Endothelial cell of coronary artery (primary cell): ENCODE measurements around the gene HAO1. TPM values are rescaled to one million over a fixed set of nuclear protein-coding genes. Genes with fewer than 3 reads are reported as not detected.

Experiments
- total RNA-seq: library from RNA; depleted of rRNA; stranded (reverse); fragments of >200 nt; gene quantifications from 2 replicates; pipeline ENCODE4 v1.2.3, GENCODE V29; 2014

HAO1 gene
- total RNA-seq, result not detected in 2 replicates

DNA sequence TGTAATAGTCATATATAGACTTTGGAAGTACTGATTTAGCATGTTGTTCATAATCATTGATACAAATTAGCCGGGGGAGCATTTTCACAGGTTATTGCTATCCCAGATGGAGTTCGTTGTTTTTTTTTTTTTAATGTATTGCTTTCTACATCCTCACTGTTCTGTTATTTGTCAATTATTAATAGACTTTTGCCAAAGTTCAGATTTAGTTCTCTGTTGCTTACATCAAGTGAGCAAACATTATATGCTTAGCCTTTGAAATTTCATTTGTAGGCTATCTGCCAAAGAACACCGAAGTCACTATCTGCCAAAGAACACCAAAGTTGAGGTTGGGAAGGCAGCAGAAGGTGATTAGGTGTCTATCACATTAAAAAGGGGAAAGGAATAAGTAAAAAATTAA lies at the start of gene HAO1:
HAO1 (minus strand) TSS at position 118 of the 400 bp plus-strand sequence; CDS start at position 82, 36 bp downstream.

Other genes with a start within 250 kb of the HAO1 start
- gene TMX4, start 79.3 kb upstream of the HAO1 start, total RNA-seq, result 10.7 and 12.7 TPM in 2 replicates
- 15.1 and 16.5 TPM in 2 replicates for gene PLCB1, start 191.8 kb upstream of the HAO1 start, total RNA-seq